Mammary epithelial cell (primary cell): ENCODE data around the gene P2RY1.

Experiments used
- CTCF ChIP-seq, 2 donors: IDR thresholded peaks in 1 of 2; conservative IDR thresholded peaks in 1 of 2; 2 replicates each; pipeline ENCODE4 v1.5.1; 2011 to 2012; ENCODE audit warnings: inconsistent platforms in 2 of 2, low read length in 2 of 2, mild to moderate bottlenecking in 2 of 2, control low read depth in 1 of 2, low read depth in 1 of 2; ENCODE audit not compliant: insufficient read depth in 1 of 2; ENCODE audit errors: extremely low read depth in 1 of 2
- EZH2 ChIP-seq: IDR thresholded peaks from 2 replicates; pipeline ENCODE4 v1.6.1; 2012; ENCODE audit warnings: low read length, inconsistent platforms, borderline replicate concordance

DNA sequence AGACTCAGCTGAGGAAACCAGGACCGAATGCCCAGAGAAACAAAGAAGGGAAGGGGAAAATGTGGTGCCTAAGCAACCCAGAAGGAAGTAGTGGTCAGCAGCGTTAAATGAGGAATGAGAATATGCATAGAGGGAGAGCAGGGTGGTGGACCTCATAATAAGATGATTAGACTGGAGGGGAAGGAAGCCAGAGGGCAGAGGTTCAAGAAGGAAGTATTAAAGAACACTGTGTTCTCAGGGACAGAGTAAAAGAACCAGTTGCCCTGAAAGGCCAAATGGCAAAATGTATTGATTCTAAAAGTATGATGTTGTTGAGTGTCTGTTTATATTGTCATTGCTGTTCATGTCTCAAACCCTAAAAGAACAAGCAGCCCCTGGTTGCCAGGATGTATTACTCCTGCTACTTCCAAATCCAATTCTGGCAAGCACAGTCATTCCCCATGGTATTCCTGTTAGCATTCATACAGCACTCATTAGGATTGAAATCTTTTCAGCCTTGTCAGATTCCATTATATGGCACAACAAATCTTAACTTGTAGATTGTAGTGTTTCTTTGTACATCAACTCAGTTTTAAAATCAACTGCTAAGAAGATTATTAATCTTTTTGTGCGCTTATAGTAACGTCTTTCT lies 23.4 kb downstream of the P2RY1 start:
- TF ChIP-seq CTCF (conservative IDR thresholded peaks at IDR 0.05 in 1 of 2, IDR thresholded peaks at IDR 0.05 in 1 of 2; ENCODE audit: extremely low read depth in 1 of 2, insufficient read depth in 1 of 2, low read depth in 1 of 2, low read length in 2 of 2) (no peak), EZH2 (no peak)
